Duodenal mucosa (tissue), 2 donors: ENCODE data around the gene SARM1.

Experiments
- H3K27ac ChIP-seq: one replicate; pipeline ENCODE4 v1.7.0; 2013; ENCODE audit warnings: low read depth, low read length
- H3K27me3 ChIP-seq, 2 donors: one replicate each; pipeline ENCODE4 v1.7.0; 2013; ENCODE audit warnings: low read length in 2 of 2, control low read depth in 1 of 2; ENCODE audit not compliant: insufficient read depth in 2 of 2, control insufficient read depth in 1 of 2
- H3K36me3 ChIP-seq, 2 donors: one replicate each; pipeline ENCODE4 v1.7.0; 2013; ENCODE audit warnings: low read length in 2 of 2, control low read depth in 1 of 2; ENCODE audit not compliant: insufficient read depth in 2 of 2, control insufficient read depth in 1 of 2
- H3K4me1 ChIP-seq, 2 donors: one replicate each; pipeline ENCODE4 v1.7.0; 2013; ENCODE audit warnings: low read length in 2 of 2, control low read depth in 1 of 2; ENCODE audit not compliant: insufficient read depth in 2 of 2, control insufficient read depth in 1 of 2
- H3K4me3 ChIP-seq, 2 donors: one replicate each; pipeline ENCODE4 v1.7.0; 2013; ENCODE audit warnings: low read length in 2 of 2, low read depth in 1 of 2
- H3K9ac ChIP-seq, 2 donors: one replicate each; pipeline ENCODE4 v1.7.0; 2013; ENCODE audit warnings: low read length in 2 of 2, low read depth in 1 of 2
- H3K9me3 ChIP-seq, 2 donors: one replicate each; pipeline ENCODE4 v1.7.0; 2013; ENCODE audit warnings: low read length in 2 of 2, control low read depth in 1 of 2; ENCODE audit not compliant: control insufficient read depth in 1 of 2

Gene SARM1

GRCh38 chr17:28443901-28444638 is 72.6 kb downstream of the SARM1 start:
- no peak overlapping the region for H3K9ac ChIP-seq
- no peaks in the 10 kb centered on the region for H3K36me3 ChIP-seq
- H3K27me3 ChIP-seq: no peaks in the 10 kb centered on the region
- no peaks in the 10 kb centered on the region for H3K9me3 ChIP-seq
- no peak overlapping the region for H3K4me3 ChIP-seq
- H3K4me1 ChIP-seq: peaks cover 0 to 3% of the 10 kb centered on the region in 2 donors
- H3K27ac ChIP-seq: no peak overlapping the region

DNA sequence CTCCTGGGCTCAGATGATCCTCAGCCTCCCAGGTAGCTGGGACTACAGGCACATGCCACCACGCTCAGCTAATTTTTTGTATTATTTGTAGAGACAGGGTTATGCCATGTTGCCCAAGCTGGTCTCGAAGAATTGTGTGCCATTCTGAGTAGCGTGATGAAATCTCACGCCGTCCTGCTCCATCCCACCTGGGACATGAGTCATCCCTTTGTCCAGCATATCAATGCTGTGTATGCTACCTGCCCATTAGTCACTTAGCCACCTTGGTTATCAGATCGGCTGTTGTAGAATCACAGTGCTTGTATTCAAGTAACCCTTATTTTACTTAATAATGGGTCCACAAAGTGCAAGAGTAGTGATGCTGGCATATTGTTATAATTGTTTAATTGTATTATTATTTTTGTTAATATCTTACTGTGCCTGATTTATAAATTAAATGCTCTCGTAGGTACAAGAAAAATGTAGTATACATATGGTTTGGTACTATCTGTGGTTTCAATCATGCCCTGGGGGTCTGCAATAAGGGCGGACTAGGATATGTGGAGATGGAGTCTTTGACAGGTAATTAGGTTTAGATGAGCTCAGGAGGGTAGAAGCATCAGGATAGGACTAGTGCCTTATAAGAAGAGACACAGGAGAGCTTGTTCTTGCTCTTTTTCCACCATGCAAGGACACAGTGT is 75.4 kb downstream of the SARM1 start:
- no peaks in the 10 kb centered on the region for H3K27me3 ChIP-seq
- H3K4me1 ChIP-seq: peaks cover 0 to 3% of the 10 kb centered on the region in 2 donors
- H3K9ac ChIP-seq: no peak overlapping the region
- H3K36me3 ChIP-seq: no peaks in the 10 kb centered on the region
- H3K27ac ChIP-seq: no peak overlapping the region
- no peak overlapping the region for H3K4me3 ChIP-seq
- no peaks in the 10 kb centered on the region for H3K9me3 ChIP-seq

DNA sequence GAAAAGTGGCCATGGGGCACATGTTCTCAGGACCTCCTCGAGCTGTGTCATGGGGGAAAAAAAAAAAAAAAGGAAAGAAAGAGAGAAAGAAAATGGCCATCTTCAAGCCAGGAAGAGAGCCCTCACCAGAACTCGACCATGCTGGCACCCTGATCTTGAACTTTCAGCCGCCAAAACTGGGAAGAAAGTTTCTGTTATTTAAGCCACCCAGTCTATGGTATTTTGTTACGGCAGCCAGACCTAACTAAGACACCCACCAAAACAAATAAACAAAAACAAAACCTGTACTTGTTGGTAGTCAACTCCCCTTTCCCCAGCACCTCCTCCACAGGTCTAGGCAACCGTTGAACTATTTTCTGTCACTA is 75.9 kb downstream of the SARM1 start:
- no peaks in the 10 kb centered on the region for H3K9me3 ChIP-seq
- H3K9ac ChIP-seq: no peak overlapping the region
- no peaks in the 10 kb centered on the region for H3K27me3 ChIP-seq
- peaks cover 0 to 3% of the 10 kb centered on the region in 2 donors for H3K4me1 ChIP-seq
- H3K27ac ChIP-seq: no peak overlapping the region
- no peaks in the 10 kb centered on the region for H3K36me3 ChIP-seq
- no peak overlapping the region for H3K4me3 ChIP-seq

- Histone ChIP-seq H3K9me3 (no peaks in the 10 kb centered on the region), H3K27ac (no peak overlapping the region), H3K36me3 (no peaks in the 10 kb centered on the region), H3K27me3 (no peaks in the 10 kb centered on the region), H3K4me1 (no peaks in the 10 kb centered on the region), H3K9ac (no peak overlapping the region), H3K4me3 (no peak overlapping the region)
Measured at GRCh38 chr17:28449859-28450258, 78.4 kb downstream of the SARM1 start.
